Central memory CD4-positive, alpha-beta T cell (primary cell): ENCODE results near the gene PPFIBP1.
A peak's percentile ranks its signal among the peaks of the same experiment; 100 is the strongest.

Source experiments
- DNase-seq: peaks from one replicate; pipeline ENCODE4 v3.0.0; 2022
- total RNA-seq, 3 experiments: gene quantifications; one replicate each; lab custom pipeline; 2026; lab: John Stamatoyannopoulos, UW

Gene PPFIBP1
- 2.9 to 13.1 (median 7.7) reads per million in 3 experiments for total RNA-seq

DNA sequence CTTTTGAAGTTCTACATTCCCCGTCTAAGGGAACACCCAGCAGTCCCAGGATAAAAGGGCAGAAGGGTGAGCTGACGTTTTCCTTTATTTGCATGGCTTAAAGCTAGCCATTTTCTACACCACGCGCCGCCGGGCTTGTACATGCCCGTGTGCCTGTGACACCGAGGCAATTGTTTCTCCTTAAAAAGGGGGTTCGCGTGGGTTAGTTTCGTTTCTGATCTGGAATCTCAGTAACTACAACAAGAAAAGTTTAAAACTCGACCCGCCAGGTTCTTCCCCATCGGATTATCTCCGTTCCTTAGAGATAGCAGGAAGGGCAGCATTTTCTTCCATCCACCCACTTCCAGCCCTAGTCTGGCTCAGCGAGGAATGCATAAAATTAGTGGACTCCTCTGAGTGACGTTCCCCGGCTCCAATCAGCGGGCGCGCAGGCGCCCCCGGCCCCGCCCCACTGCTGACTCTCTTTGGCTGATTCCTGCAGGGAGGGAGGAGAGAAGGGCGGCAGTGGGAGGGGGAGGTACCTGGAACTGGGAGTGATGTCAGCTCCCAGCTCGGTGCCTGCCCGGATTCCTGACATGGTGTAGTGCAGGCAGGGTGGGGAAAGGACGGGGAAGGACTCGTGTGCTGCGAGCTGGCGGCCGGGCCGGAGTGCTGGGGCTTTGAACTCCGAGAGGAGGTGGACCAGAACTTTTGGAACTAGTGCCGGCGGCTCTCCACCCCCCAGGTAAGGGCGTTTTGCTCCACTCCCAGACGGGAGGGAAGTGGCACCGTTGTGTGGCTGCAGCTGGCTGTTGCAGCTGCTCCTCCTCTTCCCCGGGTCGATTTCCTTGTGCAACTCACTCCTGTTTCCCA is at the start of gene PPFIBP1:
Gene PPFIBP1, plus strand, starts transcription at position 565 of the 852 bp plus-strand sequence. CDS start 109,191 bp downstream, outside the sequence.
- peak; percentile 82 for DNase-seq

DNA sequence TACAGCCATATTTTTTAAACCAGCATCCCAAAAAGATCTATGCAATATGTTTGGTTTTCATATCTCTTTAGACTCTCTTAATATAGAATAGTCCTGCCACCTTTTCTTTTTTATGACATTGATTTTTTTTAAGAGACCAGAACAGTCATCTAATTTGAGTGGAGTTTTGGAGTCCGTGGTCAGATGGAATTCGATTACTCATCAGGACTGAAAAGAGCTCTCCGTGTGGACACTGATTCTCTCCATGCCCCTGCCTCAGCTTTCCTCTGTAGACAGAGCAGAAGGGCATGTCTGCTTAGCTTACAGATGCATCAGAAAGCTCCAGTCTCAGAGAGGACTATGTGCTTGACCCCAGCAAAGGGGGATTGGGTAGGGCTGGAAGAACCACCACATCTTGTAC is 49.7 kb upstream of the PPFIBP1 start:
- no peak for DNase-seq

DNA sequence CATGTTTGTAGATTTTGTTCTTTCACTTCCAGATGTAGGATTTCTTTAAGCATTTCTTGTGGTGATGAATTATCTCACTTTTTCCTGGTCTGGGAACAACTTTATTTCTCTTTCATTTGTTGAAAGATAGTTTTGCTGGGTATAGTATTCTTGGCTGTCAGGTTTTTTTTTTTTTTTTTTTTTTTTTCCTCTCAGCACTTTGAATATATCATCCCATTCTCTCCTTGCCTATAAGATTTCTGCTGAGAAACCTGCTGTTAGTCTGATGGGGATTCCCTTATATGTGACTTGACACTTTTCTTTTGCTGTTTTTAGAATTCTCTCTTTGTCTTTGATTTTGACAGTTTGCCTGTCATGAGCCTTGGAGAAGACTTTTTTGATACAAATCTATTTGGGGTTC is 47.0 kb upstream of the PPFIBP1 start:
- no peak for DNase-seq

DNA sequence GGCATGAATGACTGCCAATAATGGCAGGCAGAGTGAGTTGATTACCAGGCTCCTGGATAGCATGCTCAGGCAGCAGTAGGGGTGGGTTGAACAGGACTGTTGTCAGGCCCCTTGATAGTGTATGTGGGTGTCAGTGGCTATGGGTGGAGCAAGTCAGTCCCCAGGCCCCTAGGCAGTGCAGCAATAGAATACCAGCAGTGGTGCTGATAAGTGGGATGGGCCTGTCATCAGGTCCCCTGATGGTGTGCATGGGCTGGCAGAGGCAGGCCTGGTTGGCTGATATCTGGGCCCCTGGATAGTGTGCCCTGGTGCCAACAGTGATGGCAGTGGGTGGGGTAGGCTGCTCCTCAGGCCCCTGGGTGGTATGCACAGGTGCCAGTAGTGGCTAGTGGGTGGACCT is 45.1 kb upstream of the PPFIBP1 start:
- DNase-seq = no peak

DNA sequence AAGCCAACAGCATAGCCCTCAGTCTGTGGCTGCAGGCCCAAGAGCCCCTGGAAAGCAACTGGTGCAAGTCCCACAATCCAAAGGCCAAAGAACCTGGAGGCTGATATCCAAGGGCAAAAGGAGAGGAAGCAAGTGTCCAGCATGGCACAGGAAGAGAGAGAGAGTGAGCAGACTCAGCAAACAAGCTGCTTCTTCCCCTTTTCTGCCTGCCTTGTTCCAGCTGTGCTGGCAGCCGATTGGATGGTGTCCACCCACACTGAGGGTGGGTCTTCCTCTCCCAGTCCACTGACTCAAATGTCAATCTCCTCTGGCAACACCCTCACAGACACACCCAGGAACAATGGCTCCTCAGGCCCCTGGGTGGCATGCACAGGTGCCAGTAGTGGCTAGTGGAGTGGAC is 44.0 kb upstream of the PPFIBP1 start:
- no peak for DNase-seq

DNA sequence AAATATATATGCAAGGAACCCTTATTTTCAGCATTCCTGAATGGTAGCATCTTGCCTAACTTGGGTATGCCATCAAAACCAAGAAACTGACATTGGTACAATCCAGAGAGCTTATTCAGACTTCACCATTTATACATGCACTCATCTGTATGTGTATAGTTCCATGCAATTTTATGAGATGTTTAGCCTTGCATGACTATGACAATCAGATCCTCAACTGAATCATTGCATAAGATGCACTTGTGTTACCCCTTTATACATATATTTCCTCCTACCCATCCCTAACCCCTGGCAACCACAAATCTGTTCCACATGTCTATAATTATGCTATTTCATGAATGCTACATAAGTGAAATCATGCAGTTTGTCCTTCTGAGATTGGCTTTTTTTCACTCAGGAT is 37.0 kb upstream of the PPFIBP1 start:
- no peak for DNase-seq

DNA sequence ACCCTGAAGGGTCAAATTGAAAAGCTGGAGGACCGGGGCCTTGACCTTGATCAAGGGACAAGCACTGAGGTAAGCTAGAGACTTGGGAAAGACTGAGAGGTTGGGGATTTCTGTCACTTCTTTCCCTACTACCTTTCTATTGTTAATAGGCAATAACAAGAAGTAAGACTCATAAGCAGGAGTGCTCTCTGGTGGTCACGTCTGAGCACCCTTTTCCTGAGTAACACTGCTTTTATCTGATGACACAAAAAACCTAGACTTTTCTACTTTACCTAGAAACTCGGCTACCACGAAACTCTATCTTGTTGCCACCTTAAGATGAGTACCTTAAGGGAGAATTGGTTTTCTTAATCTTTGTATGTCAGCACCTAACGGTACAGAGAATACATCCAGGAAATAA is 35.5 kb upstream of the PPFIBP1 start:
- DNase-seq = no peak

DNA sequence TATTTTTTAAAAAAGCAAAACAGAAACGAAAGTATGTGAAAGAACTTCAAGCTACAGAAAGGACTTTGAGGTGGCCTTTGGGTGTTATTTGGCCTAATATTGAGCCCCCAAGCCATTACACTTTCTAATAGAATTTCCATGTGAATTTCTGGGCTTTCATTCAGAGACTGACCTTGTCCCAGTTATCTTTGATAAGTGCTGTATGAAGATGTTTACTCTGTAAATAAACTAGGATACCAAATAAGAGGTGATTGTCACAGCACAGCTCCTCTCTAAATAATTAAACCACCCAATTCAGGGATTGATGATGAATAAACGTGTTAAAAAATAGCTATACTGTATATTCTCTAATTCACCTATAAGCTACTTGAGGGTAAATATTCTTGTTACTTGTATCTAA is 32.8 kb upstream of the PPFIBP1 start:
- no peak for DNase-seq

DNA sequence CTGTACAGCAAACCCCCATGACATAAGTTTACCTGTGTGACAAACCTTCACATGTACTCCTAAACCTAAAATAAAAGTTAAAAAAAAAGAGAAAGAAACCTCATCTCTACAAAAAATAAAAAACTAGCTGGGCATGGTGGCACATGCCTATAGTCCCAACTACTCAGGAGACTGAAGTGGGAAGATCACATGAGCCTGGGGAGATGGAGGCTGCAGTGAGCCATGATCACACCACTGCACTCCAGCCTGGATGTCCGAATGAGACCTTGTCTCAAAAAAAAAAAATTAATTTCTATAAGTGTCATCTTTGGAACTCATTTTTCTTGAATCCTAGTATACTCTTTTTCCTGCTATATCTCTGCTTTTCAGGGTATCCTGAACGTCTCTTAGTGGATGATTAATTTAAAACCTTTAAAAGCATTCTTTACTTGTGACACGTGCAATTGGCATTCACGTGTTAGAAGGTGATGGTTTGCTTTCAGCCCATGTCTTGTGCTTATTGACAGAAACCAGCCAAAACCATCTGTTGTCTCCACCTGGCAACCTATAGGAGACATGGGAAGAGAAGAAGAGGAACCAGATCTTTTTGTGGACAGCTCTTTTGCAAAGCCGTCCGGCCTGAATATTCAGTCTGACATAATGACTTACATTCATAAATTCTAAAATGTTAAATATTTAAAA is 30.6 kb upstream of the PPFIBP1 start:
- DNase-seq = no peak

DNA sequence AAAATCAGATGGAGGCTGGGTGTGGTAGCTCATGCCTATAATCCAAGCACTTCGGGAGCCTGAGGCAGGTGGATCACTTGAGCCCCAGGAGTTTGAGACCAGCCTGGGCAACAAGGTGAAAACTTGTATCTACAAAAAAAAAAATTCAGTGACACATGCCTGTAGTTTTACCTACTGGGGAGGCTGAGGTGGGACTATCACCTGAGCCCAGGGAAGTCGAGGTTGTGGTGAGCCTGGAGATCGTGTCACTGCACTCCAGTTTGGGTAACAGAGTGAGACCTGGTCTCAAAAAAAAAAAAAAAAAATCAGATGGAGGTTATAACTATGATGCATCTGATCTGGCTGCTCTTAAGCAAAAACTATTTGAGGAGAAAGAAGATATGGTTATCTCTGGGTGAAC is 26.6 kb upstream of the PPFIBP1 start:
- no peak for DNase-seq

DNA sequence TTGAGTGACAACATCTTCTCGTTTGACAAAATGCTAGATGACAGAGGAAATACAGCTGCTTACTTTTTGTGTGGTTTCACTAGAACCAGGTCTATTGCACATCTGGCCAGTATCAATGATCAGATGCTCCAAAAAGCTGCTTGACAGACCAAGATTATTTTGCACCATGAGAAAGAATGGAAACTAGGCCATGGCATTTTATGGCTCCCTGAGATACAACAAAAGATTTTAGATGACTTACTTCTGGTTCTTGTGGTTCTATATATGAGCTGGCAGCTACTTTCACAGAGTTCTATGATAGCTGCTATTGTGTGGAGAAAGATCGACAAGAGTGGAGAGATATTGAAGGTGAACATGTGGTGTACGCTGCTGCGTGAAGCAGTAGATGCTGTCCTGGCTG is 25.9 kb upstream of the PPFIBP1 start:
- DNase-seq = no peak

DNA sequence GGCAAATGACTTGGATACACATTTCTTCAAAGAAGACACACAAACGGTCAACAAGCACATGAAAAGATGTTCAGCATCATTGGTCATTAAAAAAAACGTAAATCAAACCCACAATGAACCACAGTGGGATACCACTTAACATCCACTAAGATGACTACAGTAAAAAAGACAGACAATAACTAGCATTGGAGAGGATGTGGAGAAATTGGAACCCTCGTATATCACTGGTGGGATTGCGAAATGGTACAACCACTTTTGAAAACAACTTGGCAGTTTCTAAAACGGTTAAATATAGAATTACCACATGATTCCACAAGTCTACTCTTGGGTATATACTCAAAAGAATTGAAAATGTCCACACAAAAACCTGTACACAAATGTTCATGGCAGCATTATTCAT is 25.2 kb upstream of the PPFIBP1 start:
- DNase-seq = no peak

DNA sequence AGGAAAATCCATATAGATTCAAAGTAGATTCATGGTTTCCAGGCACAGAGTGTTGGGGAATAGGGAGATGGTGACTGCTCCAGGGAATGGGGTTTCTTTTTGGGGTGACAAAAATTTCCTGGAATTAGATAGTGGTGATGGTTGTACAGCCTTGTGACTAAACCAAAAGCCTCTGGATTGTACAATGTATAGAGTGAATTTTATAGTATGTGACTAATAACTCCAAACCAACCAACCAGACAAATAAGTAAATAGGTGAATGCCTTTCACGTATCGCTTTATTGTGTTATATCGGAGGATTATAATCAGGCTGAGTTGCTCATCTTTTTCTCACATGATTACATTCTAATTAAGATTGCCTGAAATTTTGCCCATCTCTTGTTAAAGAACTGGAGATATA is 24.6 kb upstream of the PPFIBP1 start:
- no peak for DNase-seq

DNA sequence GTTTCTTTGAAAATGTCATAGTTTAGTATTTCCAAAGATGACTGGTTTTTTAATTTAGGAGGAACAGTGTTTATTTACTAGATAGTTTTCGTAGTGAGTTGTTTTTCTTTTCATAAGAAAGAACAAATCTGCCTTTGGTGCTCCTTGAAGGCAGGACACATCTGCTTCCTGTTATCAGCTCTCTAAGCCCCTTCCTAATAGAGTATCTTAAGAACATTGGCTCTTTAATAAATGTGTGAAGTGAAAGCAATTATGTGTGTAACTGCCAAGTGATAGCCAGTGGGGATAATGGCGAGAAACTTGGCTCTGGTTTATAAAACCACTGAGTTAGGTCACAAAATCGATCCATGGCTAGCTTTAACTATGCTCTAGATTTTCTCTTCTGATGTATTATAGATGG is 23.5 kb upstream of the PPFIBP1 start:
- no peak for DNase-seq

DNA sequence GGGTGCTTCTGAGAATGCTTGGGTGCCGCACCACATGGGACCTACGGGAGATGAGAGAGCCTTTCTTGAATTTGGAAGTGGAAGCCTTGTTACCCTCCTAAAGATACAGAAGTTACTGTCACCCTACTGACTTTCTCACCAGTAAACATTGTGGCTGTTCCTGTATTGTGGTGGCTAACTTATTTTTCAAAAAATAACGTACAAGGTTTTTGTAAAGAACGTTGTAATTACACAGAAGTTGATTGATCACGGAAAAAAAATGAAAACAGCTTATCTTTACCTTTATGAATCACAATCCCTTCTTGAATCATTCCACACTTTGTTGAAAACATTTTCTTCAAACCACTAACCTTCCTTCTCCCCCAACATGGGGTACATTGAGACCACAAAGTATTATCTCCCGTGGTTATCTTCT is 22.0 kb upstream of the PPFIBP1 start:
- no peak for DNase-seq

DNA sequence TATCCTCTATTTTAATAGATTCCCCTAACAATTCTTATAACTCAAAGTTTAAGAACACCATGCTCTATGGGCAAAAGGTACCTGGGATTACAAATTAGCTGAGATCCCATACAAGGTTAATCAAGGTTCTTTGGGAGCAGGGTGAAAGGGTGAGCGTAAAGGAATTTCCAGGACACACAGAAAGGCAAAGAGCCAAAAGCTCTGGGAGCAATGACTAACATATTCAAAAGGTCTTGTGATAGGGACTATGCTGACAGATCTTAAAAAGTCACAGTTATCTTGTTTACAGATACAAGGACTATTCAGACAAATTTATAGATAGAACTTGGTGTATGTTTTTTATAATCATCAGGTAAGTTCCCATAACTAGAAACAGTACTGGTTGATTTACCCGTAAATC is 19.5 kb upstream of the PPFIBP1 start:
- DNase-seq = no peak

DNA sequence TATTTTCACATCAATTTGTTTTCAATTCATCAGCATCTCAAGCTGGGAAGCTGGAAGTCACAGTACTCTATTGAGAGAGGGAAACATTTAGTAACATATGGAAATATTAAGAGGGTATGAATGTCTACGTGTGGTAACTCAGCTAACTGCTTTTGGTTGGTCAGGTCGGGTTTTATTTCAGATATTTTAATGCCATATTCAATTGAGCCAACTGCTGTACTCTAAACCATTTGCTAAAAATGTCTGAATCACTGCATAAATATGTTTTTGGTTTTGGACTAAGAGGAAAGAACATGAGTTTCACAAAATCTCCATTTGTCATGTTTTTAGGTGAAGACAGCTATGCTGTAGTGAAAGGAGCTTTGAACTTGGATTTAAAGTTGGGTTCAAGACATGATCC is 18.9 kb upstream of the PPFIBP1 start:
- no peak for DNase-seq

DNA sequence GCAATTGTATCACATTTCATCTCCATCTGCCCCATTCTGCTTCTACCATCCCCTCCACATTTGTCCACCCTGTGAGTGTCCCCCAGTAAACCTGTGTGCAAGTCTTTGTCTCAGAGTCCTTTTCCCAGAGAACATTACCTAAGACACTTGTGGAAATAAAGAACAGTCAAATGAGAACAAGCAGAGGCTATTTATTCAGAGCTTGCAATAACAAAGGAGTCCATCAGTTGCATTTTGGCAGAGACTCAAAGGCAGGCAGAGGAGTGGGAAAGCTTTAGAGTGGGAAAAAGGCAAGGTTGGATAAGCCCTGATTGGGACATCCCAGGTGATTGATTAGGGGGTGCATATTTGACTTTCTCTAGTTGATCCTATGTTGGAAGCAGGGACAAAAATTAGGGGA is 18.2 kb upstream of the PPFIBP1 start:
- DNase-seq = no peak

DNA sequence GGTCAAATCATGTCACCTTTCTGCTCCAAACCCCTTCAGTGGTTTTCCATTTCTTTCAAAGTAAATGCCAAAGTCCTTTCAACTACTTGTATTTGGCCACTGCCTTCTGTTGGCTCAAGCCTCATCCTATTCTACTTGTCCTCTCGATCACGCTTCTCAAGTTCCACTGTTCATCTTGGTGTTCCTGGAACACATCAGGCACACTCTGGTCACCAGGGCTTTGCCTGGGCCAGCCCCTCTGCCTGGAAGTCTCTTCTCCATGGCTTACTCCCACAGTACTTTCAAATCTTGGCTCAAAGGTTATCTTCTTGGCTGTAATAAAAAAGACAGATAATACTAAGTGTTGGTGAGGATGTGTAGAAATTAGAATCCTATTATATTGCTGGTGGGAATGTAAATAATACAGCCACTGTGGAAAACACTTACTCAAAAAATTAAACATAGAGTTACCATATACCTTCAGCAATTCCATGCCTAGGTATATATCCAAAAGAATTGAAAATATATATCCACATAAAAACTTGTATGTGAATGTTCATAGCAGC is 17.3 kb upstream of the PPFIBP1 start:
- DNase-seq = no peak

DNA sequence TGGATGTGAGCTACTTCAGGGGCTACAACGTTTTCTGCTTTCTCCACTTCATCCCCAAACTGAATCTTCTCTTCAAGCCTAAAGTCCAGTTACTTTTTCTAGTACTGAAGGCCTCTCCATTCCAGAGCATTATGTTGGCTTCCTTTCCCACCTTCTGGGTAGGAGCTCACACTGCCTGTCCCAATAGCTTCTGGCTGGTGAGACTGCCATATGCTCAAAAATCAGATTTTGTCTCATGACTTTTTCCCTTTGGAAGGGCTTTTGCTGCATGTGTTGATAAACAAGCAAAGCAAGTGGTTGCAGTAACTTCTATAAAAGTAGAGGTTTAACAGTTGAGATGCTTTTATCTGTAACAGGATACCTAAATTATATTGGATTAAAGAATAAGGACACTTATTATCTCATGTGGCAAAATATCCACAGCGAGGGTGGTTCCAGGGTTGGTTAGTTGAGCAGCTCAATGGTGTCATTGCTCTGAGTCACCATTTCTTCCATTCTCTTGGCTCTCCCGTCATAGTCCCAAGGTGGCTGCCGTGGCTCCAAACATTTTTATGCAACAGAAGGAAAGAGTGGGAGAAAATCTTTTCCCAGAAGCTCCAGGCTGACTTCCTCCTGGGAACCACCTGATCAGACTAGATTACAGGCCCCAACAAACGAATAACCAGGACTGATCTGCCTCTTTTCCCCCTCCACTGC is 15.1 kb upstream of the PPFIBP1 start:
- DNase-seq = no peak

DNA sequence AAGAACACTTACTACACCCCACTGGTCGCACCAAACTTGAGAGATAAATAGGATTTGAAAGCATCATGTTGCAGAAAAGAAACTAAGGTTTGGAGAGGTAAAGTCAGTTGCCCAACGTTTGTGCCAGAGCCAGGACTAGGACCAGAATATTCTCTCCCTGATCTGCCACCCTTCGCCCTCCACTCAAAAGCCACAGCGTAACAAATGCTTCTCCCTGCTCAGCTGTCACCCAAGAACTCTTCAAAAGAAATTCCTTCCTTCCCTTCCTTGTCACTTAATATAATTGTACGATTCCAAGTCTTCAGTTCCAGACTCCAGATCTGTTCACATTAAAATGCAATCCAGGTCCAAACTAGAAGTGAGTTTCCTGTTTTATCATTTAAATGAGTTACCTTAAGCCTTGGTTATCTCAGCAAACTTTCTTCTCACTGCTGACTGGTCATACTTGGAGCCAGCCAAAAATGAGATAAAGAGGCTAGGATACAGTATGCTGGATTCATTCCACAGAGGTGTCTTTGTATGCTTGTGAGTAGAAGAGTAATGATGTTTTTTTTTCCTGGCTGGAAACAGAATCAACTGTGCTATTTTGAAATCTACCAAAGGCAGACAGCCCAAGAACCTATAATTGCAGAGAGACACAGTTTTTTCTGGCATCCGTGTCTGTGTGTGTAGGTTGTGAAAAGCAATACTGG is 12.8 kb upstream of the PPFIBP1 start:
- no peak for DNase-seq

DNA sequence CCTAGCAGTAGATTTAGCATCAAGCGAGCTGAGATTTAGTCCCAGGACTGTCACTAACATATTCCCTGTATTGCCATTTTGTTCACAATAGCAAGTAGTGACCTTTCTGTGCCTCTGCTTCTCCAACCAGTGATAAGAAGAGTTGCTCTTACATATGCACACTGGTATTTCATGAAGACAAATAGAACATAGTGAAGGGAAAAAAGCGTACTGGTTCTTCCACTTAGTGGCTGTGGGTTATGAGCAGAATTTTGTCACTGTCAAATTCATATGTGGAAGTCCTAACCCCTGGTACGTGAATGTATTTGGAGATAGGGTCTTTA is 12.3 kb upstream of the PPFIBP1 start:
- no peak for DNase-seq
